ENCODE results near the gene USP13.

Gene USP13

DNA sequence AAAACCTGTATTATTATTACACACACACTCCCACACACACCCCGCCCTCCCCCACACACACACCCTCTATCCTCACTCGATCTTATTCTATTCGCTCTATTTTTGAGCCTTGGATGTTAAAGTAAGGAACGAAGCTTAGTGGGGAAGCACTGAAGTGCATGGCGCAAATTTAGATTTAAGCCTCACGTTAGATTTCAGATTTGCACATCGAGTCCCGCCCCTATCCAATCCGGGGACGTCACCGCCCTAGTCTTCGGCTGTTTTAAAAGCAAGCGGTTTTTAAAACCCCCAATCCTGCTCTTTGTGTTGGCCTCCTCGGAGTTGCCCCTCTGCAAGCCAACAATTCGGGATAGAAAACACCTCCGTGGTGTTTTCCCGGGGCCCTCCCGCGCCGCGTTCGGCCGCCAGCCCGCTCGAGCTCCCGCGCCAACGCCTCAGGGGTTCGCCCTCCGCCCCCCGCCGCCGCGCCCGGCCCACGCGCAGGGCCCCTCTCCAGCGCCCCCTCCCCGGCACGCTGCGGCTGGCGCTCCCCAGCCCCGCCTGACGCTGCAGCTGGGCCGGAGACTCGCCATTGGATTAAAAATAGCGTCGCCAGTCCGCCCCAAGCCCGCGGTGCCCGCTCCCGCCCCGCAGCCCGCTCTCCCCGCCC, at the start of gene USP13:
TSS of gene USP13 (plus strand) at position 594 of the 649 bp plus-strand sequence. CDS start 186 bp downstream, outside the sequence.
- peak; percentile 75 for ATAC-seq
- Mint-ChIP-seq H3K4me1 (peaks cover 42% of the 10 kb centered on the region), H3K27ac (peak within 1 kb of the TSS; percentile 80 to 95), H3K9me3 (no peaks in the 10 kb centered on the region), H3K27me3 (peaks cover 11% of the 10 kb centered on the region), H3K4me3 (peak within 1 kb of the TSS; percentile 84 to 92)
- DNase-seq, result peak; percentile 66 to 68

DNA sequence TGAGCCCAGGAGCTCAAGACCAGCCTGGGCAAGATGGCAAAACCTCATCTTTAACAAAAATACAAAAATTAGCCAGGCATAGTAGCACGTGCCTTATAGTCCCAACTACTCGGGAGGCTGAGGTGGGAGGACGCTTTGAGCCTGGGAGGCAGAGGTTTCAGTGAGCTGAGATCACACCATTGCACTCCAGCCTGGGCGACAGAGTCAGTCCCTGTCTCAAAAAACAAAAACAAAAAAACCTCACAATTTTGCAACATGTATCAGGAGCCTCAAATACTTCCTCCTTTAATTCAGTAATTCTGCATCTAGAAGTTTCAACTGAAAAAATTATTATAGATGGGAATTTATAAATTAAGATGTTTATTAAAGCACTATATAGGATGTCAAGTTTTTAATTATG, 49.5 kb upstream of the USP13 start:
- no peak for ATAC-seq
- H3K27ac Mint-ChIP-seq, result no peak overlapping the region
- no peaks in the 10 kb centered on the region for H3K9me3 Mint-ChIP-seq
- H3K4me3 Mint-ChIP-seq, result peak overlapping the region; percentile 96 to 97
- peaks cover 31% of the 10 kb centered on the region for H3K4me1 Mint-ChIP-seq
- no peaks in the 10 kb centered on the region for H3K27me3 Mint-ChIP-seq
- DNase-seq, result no peak

DNA sequence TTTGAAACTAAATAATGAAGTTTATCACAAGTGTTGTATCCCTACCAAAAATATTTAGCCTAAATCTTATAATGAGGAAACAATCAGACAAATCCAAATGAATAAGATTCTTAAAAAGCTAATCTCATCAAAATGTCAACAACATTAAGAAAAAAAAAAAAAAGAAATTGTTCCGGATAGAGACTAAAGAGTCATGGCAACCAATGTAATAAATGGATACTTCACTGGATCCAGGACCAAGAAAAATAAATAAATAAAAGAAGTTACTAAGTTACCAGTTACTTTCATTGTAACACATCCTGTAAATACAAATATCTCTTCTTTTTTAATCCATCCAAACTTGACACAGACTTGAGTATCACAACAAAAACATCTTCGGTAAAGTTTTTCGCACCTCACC, 49.0 kb upstream of the USP13 start:
- Mint-ChIP-seq H3K27ac (peak overlapping the region; percentile 100), H3K4me3 (peak overlapping the region; percentile 96 to 97), H3K27me3 (no peaks in the 10 kb centered on the region), H3K9me3 (no peaks in the 10 kb centered on the region), H3K4me1 (peaks cover 35% of the 10 kb centered on the region)
- DNase-seq, result no peak
- no peak for ATAC-seq

DNA sequence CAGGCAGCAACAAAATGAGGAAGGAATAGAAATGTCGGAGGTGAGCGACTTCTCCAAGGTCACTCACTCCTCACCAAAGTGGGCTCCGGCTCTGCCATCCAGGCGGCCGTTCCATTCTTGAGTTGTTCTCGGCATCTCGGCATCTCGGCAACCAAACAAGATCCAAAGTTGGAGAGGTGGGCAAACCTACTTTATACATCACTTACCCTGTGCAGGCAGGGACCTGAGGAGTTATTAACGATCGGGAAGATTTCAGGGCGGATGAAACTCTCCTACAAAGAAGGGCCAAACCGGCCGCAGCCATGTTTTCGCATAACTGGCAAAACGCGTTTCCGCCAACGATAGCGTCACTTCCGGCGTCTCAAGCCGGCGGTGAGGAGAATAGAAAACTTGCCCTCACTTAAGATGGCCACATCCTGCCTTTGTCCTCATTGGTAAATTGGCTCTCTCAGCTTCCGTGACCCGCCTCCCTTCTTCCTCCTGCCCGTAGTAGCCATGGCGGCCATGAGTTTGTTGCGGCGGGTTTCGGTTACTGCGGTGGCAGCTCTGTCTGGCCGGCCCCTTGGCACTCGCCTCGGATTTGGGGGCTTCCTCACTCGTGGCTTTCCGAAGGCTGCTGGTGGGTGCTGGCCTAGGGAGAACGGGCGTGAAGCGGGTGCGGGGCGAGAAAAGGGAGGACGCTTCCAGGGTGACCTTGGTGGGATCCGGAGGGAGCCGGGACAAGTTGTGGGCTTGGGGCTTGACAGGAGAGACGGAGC, 48.3 kb upstream of the USP13 start, which contains the start of the genes MRPL47 and NDUFB5:
TSS of gene MRPL47 (minus strand) at position 318 of the 758 bp plus-strand sequence. CDS start at position 304, 14 bp downstream.
TSS of gene NDUFB5 (plus strand) at position 474 of the 758 bp plus-strand sequence. CDS start at position 496, 22 bp downstream.
- Mint-ChIP-seq H3K4me1 (peaks cover 39% of the 10 kb centered on the region), H3K27ac (peak within 1 kb of the TSS; percentile 100), H3K4me3 (peak within 1 kb of the TSS; percentile 96 to 97), H3K27me3 (no peaks in the 10 kb centered on the region), H3K9me3 (no peaks in the 10 kb centered on the region)
- ATAC-seq (peak; percentile 96), DNase-seq (peak; percentile 84 to 92)

DNA sequence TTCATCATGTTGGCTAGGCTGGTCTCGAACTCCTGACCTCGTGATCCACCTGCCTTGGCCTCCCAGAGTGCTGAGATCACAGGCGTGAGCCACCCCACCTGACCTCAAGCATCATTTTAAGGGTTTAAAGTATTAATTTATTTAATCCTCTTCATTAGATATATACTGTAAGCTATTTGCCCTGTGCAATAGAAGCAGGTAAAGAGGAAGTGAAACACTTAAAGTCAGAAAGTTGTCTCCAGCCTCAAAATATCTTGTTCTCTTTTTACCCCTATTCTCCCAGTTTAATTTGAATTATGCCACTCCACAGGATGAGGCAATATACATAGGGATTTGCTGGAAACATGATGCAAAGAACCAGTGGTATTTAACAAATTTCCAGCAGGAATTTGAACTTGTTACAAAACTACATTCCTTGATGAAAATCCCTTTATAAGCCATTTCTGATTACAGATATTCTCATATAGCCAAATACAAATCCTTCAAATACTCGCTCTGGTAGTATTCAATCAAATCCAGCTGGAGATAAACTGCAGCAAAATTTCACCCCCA, 46.2 kb upstream of the USP13 start:
- no peaks in the 10 kb centered on the region for H3K27me3 Mint-ChIP-seq
- H3K9me3 Mint-ChIP-seq, result no peaks in the 10 kb centered on the region
- DNase-seq (no peak), ATAC-seq (no peak)
- no peak overlapping the region for H3K27ac Mint-ChIP-seq
- H3K4me1 Mint-ChIP-seq, result peaks cover 48% of the 10 kb centered on the region
- H3K4me3 Mint-ChIP-seq, result peak overlapping the region; percentile 10 to 30

DNA sequence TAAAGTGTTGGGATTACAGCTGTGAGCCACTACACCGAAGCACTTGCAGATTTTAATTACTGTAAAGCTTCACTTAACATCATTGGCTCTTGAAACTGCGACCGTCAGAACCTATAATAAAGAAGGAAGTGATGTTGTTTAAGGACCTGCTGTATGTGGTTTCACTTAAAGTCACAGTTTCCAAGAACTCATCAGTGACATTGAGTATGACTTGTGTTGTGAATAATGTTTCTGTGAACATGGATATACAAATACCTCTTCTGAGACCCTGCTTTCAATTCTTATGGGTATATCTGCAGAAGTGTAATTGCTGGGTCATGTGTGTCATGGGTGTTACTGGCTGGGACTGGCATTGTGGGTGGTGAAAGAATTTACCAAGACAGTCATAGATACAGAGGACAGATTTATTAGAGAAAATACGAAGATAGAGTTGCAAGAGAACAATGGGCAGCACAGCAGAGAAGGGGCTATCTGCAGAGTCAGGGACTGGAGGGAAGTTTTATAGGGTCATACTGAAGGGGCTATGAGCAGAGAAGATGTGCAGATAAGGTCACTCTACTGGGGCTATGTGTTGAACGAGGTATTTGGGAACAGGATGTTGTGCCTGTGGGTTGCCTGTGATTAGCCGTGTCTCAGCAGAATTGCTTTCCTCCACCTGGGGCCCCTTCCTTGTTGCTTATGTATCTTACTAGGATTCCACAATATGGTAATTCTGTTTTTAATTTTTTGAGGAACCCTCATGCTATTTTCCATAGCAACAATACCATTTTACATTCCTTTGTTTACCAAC, 43.7 kb upstream of the USP13 start:
- ATAC-seq, result peak; percentile 78
- peak; percentile 7 to 15 for DNase-seq
- H3K9me3 Mint-ChIP-seq, result no peaks in the 10 kb centered on the region

GRCh38 chr3:179610066-179610465, 42.8 kb upstream of the USP13 start:
- Mint-ChIP-seq H3K9me3 (no peaks in the 10 kb centered on the region), H3K4me1 (peaks cover 48% of the 10 kb centered on the region), H3K4me3 (no peak overlapping the region), H3K27me3 (no peaks in the 10 kb centered on the region), H3K27ac (no peak overlapping the region)
- ATAC-seq, result no peak
- DNase-seq, result no peak

More for the DNA sequence above, 43.7 kb upstream of the USP13 start:
- Mint-ChIP-seq H3K27me3 (no peaks in the 10 kb centered on the region), H3K4me1 (peaks cover 48% of the 10 kb centered on the region), H3K4me3 (peak overlapping the region; percentile 53 to 82), H3K27ac (peak overlapping the region; percentile 88 to 96)

DNA sequence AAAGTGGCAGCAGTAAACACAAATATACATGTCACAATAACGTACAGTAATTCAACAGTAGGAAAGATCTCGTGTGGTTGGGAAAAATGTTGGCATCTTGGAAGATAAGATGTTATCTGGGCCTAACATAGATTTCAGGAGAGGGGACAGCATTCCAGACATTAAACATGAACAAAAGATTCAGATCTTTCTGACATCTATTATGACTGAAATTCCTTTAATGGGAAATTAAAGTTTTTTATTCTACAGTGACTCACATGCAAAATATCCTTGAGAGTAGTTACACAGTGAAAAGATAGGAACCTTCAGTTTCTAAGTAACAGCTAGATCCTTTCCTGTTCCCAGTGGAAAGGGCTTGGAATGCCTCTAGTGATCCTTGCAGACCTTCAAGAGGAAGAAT, 39.0 kb upstream of the USP13 start:
- H3K4me1 Mint-ChIP-seq, result peaks cover 19% of the 10 kb centered on the region
- no peaks in the 10 kb centered on the region for H3K27me3 Mint-ChIP-seq
- H3K4me3 Mint-ChIP-seq, result no peak overlapping the region
- DNase-seq (no peak), ATAC-seq (no peak)
- no peaks in the 10 kb centered on the region for H3K9me3 Mint-ChIP-seq
- no peak overlapping the region for H3K27ac Mint-ChIP-seq

DNA sequence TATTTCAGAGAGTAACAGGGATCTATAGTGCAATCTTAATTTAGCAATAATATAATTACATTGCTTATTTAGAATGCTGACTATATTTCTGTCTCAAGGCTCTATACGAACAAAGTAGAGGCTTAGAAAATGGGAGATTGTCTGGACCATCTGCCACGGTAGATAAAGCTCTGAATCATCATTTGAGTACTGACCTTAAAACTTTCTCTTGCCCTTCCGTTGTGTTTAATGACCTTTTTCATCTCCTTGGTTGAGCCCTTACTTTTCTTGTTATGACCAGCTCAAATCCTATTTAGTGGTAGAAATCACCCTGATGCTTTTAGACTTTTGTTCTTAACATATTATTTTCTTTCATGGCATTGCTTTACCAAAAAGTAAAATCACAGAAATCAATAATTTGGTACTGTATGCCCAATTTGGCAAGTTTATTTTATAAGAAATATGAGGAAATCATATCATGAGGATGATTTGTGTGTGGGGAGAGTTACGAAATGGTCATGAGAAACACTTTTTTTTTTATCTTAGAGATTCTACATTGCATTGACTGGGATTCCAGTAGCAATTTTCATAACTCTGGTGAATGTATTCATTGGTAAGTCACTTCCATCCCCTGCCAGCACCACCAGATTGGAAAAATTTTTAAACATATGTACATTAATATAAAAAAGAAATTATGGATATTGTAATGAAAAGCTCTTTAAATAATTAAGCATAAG, 37.2 kb upstream of the USP13 start:
- Mint-ChIP-seq H3K27me3 (no peaks in the 10 kb centered on the region), H3K4me1 (peaks cover 7% of the 10 kb centered on the region), H3K4me3 (no peak overlapping the region), H3K27ac (no peak overlapping the region), H3K9me3 (no peaks in the 10 kb centered on the region)
- no peak for ATAC-seq
- DNase-seq, result no peak

- no peak for ATAC-seq
- H3K27ac Mint-ChIP-seq, result peak overlapping the region in 1 of 2 donors; percentile 17
These were observed 30.8 kb upstream of the USP13 start for GRCh38 chr3:179622023-179622422.

GRCh38 chr3:179624451-179624850, 28.4 kb upstream of the USP13 start:
- H3K27ac Mint-ChIP-seq, result peak overlapping the region in 1 of 2 donors; percentile 73
- H3K4me1 Mint-ChIP-seq, result no peaks in the 10 kb centered on the region
- no peaks in the 10 kb centered on the region for H3K9me3 Mint-ChIP-seq
- no peaks in the 10 kb centered on the region for H3K27me3 Mint-ChIP-seq
- no peak for DNase-seq
- H3K4me3 Mint-ChIP-seq, result no peak overlapping the region
- no peak for ATAC-seq

More at GRCh38 chr3:179622023-179622422, 30.8 kb upstream of the USP13 start:
- no peaks in the 10 kb centered on the region for H3K27me3 Mint-ChIP-seq
- no peaks in the 10 kb centered on the region for H3K4me1 Mint-ChIP-seq
- no peaks in the 10 kb centered on the region for H3K9me3 Mint-ChIP-seq
- no peak overlapping the region for H3K4me3 Mint-ChIP-seq
- no peak for DNase-seq

DNA sequence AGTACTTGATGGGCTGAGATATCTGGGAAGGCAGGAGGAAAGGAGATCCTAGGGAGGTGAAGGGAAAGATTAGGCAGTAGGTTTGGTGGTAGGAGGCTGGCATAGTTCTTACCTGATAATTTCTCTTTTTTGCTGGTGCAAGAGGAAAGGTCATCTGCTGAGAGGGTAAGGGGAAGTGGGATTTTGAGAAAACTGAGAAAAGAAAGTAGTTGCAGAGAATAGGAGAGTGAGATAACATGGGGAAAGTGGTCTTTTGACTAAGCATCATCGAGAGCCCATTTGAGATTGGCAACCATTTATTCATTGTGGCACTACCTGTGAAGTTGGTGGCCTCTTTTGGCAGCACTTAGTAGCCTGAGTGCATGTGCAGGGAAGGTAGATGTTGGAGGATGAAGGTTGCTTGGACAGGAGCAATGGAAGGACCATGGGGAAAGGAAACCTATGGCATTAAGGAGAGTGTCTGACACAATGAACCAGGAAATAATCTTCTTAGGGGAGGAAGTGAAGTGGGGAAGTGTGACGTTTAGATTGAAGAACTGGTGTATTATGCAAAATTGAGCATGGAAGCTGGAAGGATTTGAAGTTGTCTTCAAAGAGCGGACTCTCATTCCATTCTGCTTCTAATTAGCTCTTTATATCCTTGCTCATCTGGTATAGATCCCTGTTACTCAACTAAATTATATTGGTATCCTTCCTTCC, 21.9 kb upstream of the USP13 start:
- H3K27me3 Mint-ChIP-seq, result no peaks in the 10 kb centered on the region
- no peaks in the 10 kb centered on the region for H3K4me1 Mint-ChIP-seq
- ATAC-seq (no peak), DNase-seq (no peak)
- no peak overlapping the region for H3K27ac Mint-ChIP-seq
- H3K9me3 Mint-ChIP-seq, result no peaks in the 10 kb centered on the region
- no peak overlapping the region for H3K4me3 Mint-ChIP-seq

DNA sequence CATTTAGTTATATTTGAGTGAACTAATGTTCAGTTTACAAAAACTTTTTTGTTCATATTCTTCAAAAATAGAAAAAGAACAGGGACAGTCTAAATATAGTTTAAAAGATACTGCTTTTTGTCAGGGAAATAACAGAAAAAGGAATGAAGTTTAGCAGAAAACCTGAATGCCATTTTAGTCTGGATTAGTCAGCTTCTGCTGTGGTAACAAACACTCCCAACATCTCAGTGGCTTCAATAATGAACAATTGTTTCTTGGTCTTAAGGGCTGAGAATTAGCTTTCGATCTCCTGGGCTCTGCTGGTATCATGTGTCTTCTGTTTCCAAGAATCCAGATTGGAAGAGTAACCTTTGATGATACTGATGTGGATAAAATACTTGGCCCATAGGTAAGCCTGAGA, 12.4 kb upstream of the USP13 start:
- H3K4me1 Mint-ChIP-seq, result peaks cover 10% of the 10 kb centered on the region
- DNase-seq (no peak), ATAC-seq (no peak)
- no peaks in the 10 kb centered on the region for H3K9me3 Mint-ChIP-seq
- no peak overlapping the region for H3K4me3 Mint-ChIP-seq
- H3K27ac Mint-ChIP-seq, result no peak overlapping the region
- H3K27me3 Mint-ChIP-seq, result no peaks in the 10 kb centered on the region

DNA sequence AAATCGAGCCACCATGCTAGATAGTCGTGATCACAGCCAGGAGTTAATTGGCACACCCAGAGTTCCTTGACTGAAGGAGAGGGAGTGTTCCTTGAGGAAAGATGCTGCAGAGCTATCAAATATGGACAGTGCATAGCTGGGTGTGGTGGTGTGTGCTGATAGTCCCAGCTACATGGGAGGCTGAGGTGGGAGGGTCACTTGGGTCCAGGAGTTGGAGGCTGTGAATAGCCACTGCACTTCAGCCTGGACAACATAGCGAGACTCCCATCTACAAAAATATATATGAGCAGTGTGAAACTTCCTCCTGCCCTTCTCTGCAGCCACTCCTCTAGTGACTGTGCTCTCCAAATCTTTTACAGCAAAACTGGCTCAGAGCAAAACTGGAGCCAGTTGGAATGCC, 10.0 kb upstream of the USP13 start:
- Mint-ChIP-seq H3K9me3 (no peaks in the 10 kb centered on the region), H3K4me3 (no peak overlapping the region), H3K27ac (no peak overlapping the region), H3K27me3 (no peaks in the 10 kb centered on the region), H3K4me1 (peaks cover 10% of the 10 kb centered on the region)
- DNase-seq (no peak), ATAC-seq (no peak)

Data from stimulated activated naive CD8-positive, alpha-beta T cell treated with anti-CD3 and anti-CD28 coated beads, Interleukin-15, amount 100 ng/mL, for 72 hours (primary cell).